Keratinocyte (primary cell): ENCODE data around the gene SGCB. TPM values are rescaled to one million over a fixed set of nuclear protein-coding genes. Genes with fewer than 3 reads are reported as not detected.

ENCODE experiments used
- DNase-seq: peaks from one replicate; pipeline ENCODE4 v3.0.0-alpha.2; 2011; ENCODE audit warnings: low read depth, missing footprints, low spot score
- FAIRE-seq: peaks from 2 replicates; lab custom pipeline; 2011; peaks lifted over from hg19 to GRCh38; lab: Jason Lieb, UNC
- H2AFZ ChIP-seq: 2 replicates; pipeline ENCODE4 v1.6.0; 2012; ENCODE audit warnings: low read length, control low read depth, inconsistent platforms; ENCODE audit not compliant: control insufficient read depth
- H3K27ac ChIP-seq: 2 replicates; pipeline ENCODE4 v1.5.1; 2011; ENCODE audit warnings: low read length; ENCODE audit not compliant: control insufficient read depth, insufficient read depth
- H3K27me3 ChIP-seq: 3 replicates; pipeline ENCODE4 v1.6.0; 2011; ENCODE audit warnings: low read length; ENCODE audit not compliant: control insufficient read depth, insufficient read depth; ENCODE audit errors: extremely low read depth
- H3K36me3 ChIP-seq, 2 experiments: 2 replicates in 1 of 2; 3 replicates in 1 of 2; pipeline ENCODE4 v1.5.1; 2011; ENCODE audit warnings: low read length in 2 of 2, mild to moderate bottlenecking in 1 of 2; ENCODE audit not compliant: control insufficient read depth in 2 of 2, insufficient read depth in 2 of 2; ENCODE audit errors: extremely low read depth in 1 of 2
- H3K4me1 ChIP-seq: 3 replicates; pipeline ENCODE4 v1.5.1; 2011; ENCODE audit warnings: low read length; ENCODE audit not compliant: control insufficient read depth, insufficient read depth; ENCODE audit errors: extremely low read depth
- H3K4me2 ChIP-seq: 3 replicates; pipeline ENCODE4 v1.6.0; 2011; ENCODE audit warnings: low read depth, low read length; ENCODE audit not compliant: control insufficient read depth, insufficient read depth; ENCODE audit errors: extremely low read depth
- H3K4me3 ChIP-seq, 3 experiments: fragments of 200-600 bp in 1 of 3; sonication (generic) in 1 of 3; 2 replicates in 2 of 3; 3 replicates in 1 of 3; pipeline ENCODE4 v1.5.1; 2011 to 2016; ENCODE audit warnings: low read length in 3 of 3, mild to moderate bottlenecking in 3 of 3, control low read depth in 2 of 3, inconsistent platforms in 1 of 3, low read depth in 1 of 3, mixed read lengths in 1 of 3, mixed run types in 1 of 3, moderate library complexity in 1 of 3; ENCODE audit not compliant: control insufficient read depth in 2 of 3, insufficient read depth in 2 of 3; ENCODE audit errors: extremely low read depth in 1 of 3
- H3K79me2 ChIP-seq: 2 replicates; pipeline ENCODE4 v1.6.0; 2012; ENCODE audit warnings: low read length; ENCODE audit not compliant: control insufficient read depth, insufficient read depth
- H3K9ac ChIP-seq: 3 replicates; pipeline ENCODE4 v1.6.0; 2011; ENCODE audit warnings: low read length; ENCODE audit not compliant: control insufficient read depth, insufficient read depth; ENCODE audit errors: extremely low read depth
- H3K9me1 ChIP-seq: 3 replicates; pipeline ENCODE4 v1.6.0; 2011; ENCODE audit warnings: low read length; ENCODE audit not compliant: control insufficient read depth, insufficient read depth; ENCODE audit errors: extremely low read depth
- H3K9me3 ChIP-seq: 2 replicates; pipeline ENCODE4 v1.5.1; 2012; ENCODE audit warnings: low read depth, low read length; ENCODE audit not compliant: control insufficient read depth
- H4K20me1 ChIP-seq: 3 replicates; pipeline ENCODE4 v1.6.0; 2011; ENCODE audit warnings: low read length; ENCODE audit not compliant: control insufficient read depth, insufficient read depth; ENCODE audit errors: extremely low read depth
- CTCF ChIP-seq, 3 experiments: IDR thresholded peaks in 1 of 3; conservative IDR thresholded peaks in 1 of 3; optimal IDR thresholded peaks in 1 of 3; 2 replicates in 2 of 3; 3 replicates in 1 of 3; pipeline versions ENCODE3 to v1.5.1; 2011; ENCODE audit warnings: low read length in 3 of 3, mild to moderate bottlenecking in 3 of 3, moderate library complexity in 2 of 3, control low read depth in 1 of 3, inconsistent platforms in 1 of 3; ENCODE audit not compliant: insufficient read depth in 2 of 3; ENCODE audit errors: extremely low read depth in 1 of 3
- EZH2 ChIP-seq: IDR thresholded peaks from one replicate; pipeline ENCODE4 v1.6.1; 2012; ENCODE audit warnings: inconsistent platforms, mild to moderate bottlenecking, low read length, moderate library complexity
- dilution Hi-C: fragments of 300-500 bp; cut with MboI; formaldehyde crosslinking; loops from one replicate; pipeline ENCODE4 v1.7.0; 2020; ENCODE audit warnings: low sequenced_read_pairs; ENCODE audit not compliant: extremely low pct_ligation_motif_present
- polyA plus RNA-seq, 5 experiments: library from polyadenylated mRNA; depleted of rRNA in 3 of 5; stranded (reverse) in 3 of 5; stranded (forward) in 1 of 5; unstranded in 1 of 5; fragments of >200 nt; gene quantifications; 1 replicate in 1 of 5; 2 replicates in 3 of 5; 3 replicates in 1 of 5; pipeline versions ENCODE4 v1.2.1 to v1.2.3, GENCODE V29; 2011 to 2012; ENCODE audit warnings: missing spikeins in 2 of 5, low read depth in 1 of 5, low replicate concordance in 1 of 5

SGCB gene
- polyA plus RNA-seq, 1 donor (not counting 4 experiments of a cell fraction or from before 2014, with no cell fraction given), result 18.3 TPM

GRCh38 chr4:52004414-52004813 is 33.7 kb downstream of the SGCB start:
- DNase-seq, result no peak
- Histone ChIP-seq H3K79me2 (no peaks in the 10 kb centered on the region), H3K36me3 (no peaks in the 10 kb centered on the region), H4K20me1 (no peaks in the 10 kb centered on the region), H3K4me3 (no peak overlapping the region), H3K9ac (no peak overlapping the region), H3K4me1 (peaks cover 2% of the 10 kb centered on the region), H3K9me1 (no peaks in the 10 kb centered on the region), H3K4me2 (no peak overlapping the region), H3K27ac (no peak overlapping the region), H3K27me3 (no peaks in the 10 kb centered on the region), H3K9me3 (no peaks in the 10 kb centered on the region), H2AFZ (no peak overlapping the region)
- TF ChIP-seq CTCF (optimal IDR thresholded peaks at IDR 0.05 in 1 of 3, IDR thresholded peaks at IDR 0.05 in 1 of 3, conservative IDR thresholded peaks at IDR 0.05 in 1 of 3; ENCODE audit: extremely low read depth in 1 of 3, insufficient read depth in 2 of 3, low read length in 3 of 3) (no peak), EZH2 (no peak)
- dilution Hi-C loops, result no loop called here
- no peak for FAIRE-seq

DNA sequence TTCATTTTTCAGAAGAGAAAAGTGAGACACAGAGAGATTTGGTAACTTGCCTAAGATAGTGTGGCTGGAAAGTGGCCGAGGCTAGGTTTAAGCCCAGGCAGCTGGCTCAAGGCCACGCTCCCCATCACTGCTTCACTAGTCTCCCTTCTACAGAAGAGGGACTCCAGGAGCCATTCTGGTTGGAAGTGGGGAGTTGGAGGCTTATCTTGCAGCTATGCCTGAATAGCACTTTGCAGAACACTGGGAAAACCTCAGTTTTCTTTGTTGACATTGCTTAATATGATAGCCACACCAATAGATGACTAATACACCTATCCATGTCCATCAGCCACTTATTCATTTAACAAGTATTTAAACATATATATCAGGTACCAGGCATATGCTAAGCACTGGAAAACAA is 36.5 kb downstream of the SGCB start:
- no peak overlapping the region for H3K4me3 ChIP-seq
- FAIRE-seq, result no peak
- H3K4me2 ChIP-seq, result no peak overlapping the region
- no peaks in the 10 kb centered on the region for H3K79me2 ChIP-seq
- no peak overlapping the region for H3K9ac ChIP-seq
- H3K27me3 ChIP-seq, result no peaks in the 10 kb centered on the region
- H3K36me3 ChIP-seq, result no peaks in the 10 kb centered on the region
- dilution Hi-C loops, result no loop called here
- H4K20me1 ChIP-seq, result no peaks in the 10 kb centered on the region
- H3K9me3 ChIP-seq, result no peaks in the 10 kb centered on the region
- no peak for DNase-seq
- no peak overlapping the region for H3K27ac ChIP-seq
- H3K4me1 ChIP-seq, result peaks cover 5% of the 10 kb centered on the region
- TF ChIP-seq CTCF (optimal IDR thresholded peaks at IDR 0.05 in 1 of 3, IDR thresholded peaks at IDR 0.05 in 1 of 3, conservative IDR thresholded peaks at IDR 0.05 in 1 of 3; ENCODE audit: extremely low read depth in 1 of 3, insufficient read depth in 2 of 3, low read length in 3 of 3), result no peak
- TF ChIP-seq EZH2, result no peak
- no peak overlapping the region for H2AFZ ChIP-seq
- no peaks in the 10 kb centered on the region for H3K9me1 ChIP-seq
